ENCODE results near the gene LKAAEAR1.

GRCh38 chr20:64045346-64046011 lies 38.7 kb downstream of the LKAAEAR1 start:
- TF ChIP-seq POLR2AphosphoS5 (IDR thresholded peaks at IDR 0.05; ENCODE audit: low read depth) (no peak), CTCF (conservative IDR thresholded peaks at IDR 0.05; ENCODE audit: low read depth in 2 of 2) (no peak), JUNB (IDR thresholded peaks at IDR 0.05; ENCODE audit: unreplicated experiment) (no peak), REST (IDR thresholded peaks at IDR 0.05; ENCODE audit: unreplicated experiment) (no peak), EZH2 (IDR thresholded peaks at IDR 0.05; ENCODE audit: low read depth, unreplicated experiment) (no peak), EZH2phosphoT487 (IDR thresholded peaks at IDR 0.05; ENCODE audit: unreplicated experiment) (no peak), STAT1 (IDR thresholded peaks at IDR 0.05; ENCODE audit: unreplicated experiment) (no peak), ETS1 (IDR thresholded peaks at IDR 0.05) (no peak), CREB1 (CRISPR knock-in tag; IDR thresholded peaks at IDR 0.05; ENCODE audit: low read depth) (no peak)
